ENCODE data around the gene GLS.

DNA sequence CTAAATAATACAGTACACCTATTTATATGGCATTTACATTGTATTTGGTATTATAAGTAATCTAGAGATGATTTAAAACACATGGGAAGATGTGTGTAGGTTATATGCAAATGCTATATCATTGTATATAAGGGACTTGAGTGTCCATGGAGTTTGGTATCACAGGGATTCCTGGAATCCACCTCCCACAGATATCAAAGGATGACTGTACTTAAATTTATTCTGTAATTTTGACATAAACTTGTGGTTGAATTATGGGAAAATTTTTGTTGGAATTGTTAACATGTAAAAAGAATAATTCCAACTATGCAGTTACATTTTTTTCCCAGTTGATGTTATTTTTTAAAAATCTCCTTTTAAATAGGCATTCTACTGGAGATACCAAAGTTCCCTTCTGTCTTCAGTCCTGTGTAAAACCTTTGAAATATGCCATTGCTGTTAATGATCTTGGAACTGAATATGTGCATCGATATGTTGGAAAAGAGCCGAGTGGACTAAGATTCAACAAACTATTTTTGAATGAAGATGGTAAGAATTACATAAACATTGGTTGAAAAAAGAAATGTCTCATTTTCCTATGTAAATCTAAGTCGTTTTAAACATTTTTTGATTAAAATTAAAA, 24.1 kb downstream of the GLS start:
- TF ChIP-seq, protein P1, sequence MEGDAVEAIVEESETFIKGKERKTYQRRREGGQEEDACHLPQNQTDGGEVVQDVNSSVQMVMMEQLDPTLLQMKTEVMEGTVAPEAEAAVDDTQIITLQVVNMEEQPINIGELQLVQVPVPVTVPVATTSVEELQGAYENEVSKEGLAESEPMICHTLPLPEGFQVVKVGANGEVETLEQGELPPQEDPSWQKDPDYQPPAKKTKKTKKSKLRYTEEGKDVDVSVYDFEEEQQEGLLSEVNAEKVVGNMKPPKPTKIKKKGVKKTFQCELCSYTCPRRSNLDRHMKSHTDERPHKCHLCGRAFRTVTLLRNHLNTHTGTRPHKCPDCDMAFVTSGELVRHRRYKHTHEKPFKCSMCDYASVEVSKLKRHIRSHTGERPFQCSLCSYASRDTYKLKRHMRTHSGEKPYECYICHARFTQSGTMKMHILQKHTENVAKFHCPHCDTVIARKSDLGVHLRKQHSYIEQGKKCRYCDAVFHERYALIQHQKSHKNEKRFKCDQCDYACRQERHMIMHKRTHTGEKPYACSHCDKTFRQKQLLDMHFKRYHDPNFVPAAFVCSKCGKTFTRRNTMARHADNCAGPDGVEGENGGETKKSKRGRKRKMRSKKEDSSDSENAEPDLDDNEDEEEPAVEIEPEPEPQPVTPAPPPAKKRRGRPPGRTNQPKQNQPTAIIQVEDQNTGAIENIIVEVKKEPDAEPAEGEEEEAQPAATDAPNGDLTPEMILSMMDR (IDR thresholded peaks at IDR 0.05): no peak
- TF ChIP-seq POLR2A (IDR thresholded peaks at IDR 0.05): no peak

All from thyroid gland (tissue), 4 donors.